Measurements from ENCODE around the gene LPCAT4. TPM values are rescaled to one million over a fixed set of nuclear protein-coding genes. Genes with fewer than 3 reads are reported as not detected.
A peak's percentile ranks its signal among the peaks of the same experiment; 100 is the strongest.
"Not testable (repeated sequence)": the region's sequence is repeated elsewhere in the genome, so short reads cannot be mapped to it uniquely, and the experiment has no call there.

LPCAT4 gene
- total and polyA plus RNA-seq, 4 donors: 18.1 to 155 (median 69.2) TPM

- not testable (repeated sequence) for H3K36me3 ChIP-seq (ENCODE audit: control insufficient read depth, insufficient read depth, low read length); H3K4me3 ChIP-seq (ENCODE audit: low read depth, low read length); H3K27me3 ChIP-seq (ENCODE audit: control insufficient read depth, insufficient read depth, low read length); DNase-seq (ENCODE audit: low read depth in 4 of 6, low spot score in 6 of 6); H3K4me1 ChIP-seq (ENCODE audit: control insufficient read depth, insufficient read depth, low read length); H3K27ac ChIP-seq (ENCODE audit: low read depth, low read length); H3K9me3 ChIP-seq (ENCODE audit: control insufficient read depth, insufficient read depth, low read length)
- no CpG with 5 or more reads among the region's 19 CpGs for WGBS (ENCODE audit: insufficient coverage)
Observed at GRCh38 chr15:34381829-34382521, 15.0 kb upstream of the LPCAT4 start.

GRCh38 chr15:34380491-34380890 lies 13.5 kb upstream of the LPCAT4 start:
- not testable (repeated sequence) for DNase-seq (ENCODE audit: low read depth in 4 of 6, low spot score in 6 of 6); H3K4me1 ChIP-seq (ENCODE audit: control insufficient read depth, insufficient read depth, low read length); H3K36me3 ChIP-seq (ENCODE audit: control insufficient read depth, insufficient read depth, low read length); H3K9me3 ChIP-seq (ENCODE audit: control insufficient read depth, insufficient read depth, low read length); H3K27ac ChIP-seq (ENCODE audit: low read depth, low read length); H3K4me3 ChIP-seq (ENCODE audit: low read depth, low read length); H3K27me3 ChIP-seq (ENCODE audit: control insufficient read depth, insufficient read depth, low read length)
- 90% methylated on average over 3 of the region's 4 CpGs for WGBS (ENCODE audit: insufficient coverage)

- no peak overlapping the region for H3K4me3 ChIP-seq (ENCODE audit: low read depth, low read length)
- no peaks in the 10 kb centered on the region for H3K27me3 ChIP-seq (ENCODE audit: control insufficient read depth, insufficient read depth, low read length)
- no peaks in the 10 kb centered on the region for H3K4me1 ChIP-seq (ENCODE audit: control insufficient read depth, insufficient read depth, low read length)
- no peak overlapping the region for H3K27ac ChIP-seq (ENCODE audit: low read depth, low read length)
- no peaks in the 10 kb centered on the region for H3K9me3 ChIP-seq (ENCODE audit: control insufficient read depth, insufficient read depth, low read length)
- WGBS (ENCODE audit: insufficient coverage): no CpG with 5 or more reads among the region's 2 CpGs
- no peak for DNase-seq (ENCODE audit: low read depth in 4 of 6, low spot score in 6 of 6)
- no peaks in the 10 kb centered on the region for H3K36me3 ChIP-seq (ENCODE audit: control insufficient read depth, insufficient read depth, low read length)
Observed at GRCh38 chr15:34376856-34377255, 9.9 kb upstream of the LPCAT4 start.

- not testable (repeated sequence) for H3K4me3 ChIP-seq (ENCODE audit: low read depth, low read length); H3K36me3 ChIP-seq (ENCODE audit: control insufficient read depth, insufficient read depth, low read length); H3K27ac ChIP-seq (ENCODE audit: low read depth, low read length); DNase-seq (ENCODE audit: low read depth in 4 of 6, low spot score in 6 of 6); H3K9me3 ChIP-seq (ENCODE audit: control insufficient read depth, insufficient read depth, low read length); H3K27me3 ChIP-seq (ENCODE audit: control insufficient read depth, insufficient read depth, low read length); H3K4me1 ChIP-seq (ENCODE audit: control insufficient read depth, insufficient read depth, low read length)
- WGBS (ENCODE audit: insufficient coverage): no CpG with 5 or more reads among the region's 2 CpGs
Observed at GRCh38 chr15:34375541-34375940, 8.5 kb upstream of the LPCAT4 start.

- Histone ChIP-seq H3K9me3 (ENCODE audit: control insufficient read depth, insufficient read depth, low read length) (no peaks in the 10 kb centered on the region), H3K27me3 (ENCODE audit: control insufficient read depth, insufficient read depth, low read length) (no peaks in the 10 kb centered on the region), H3K4me3 (ENCODE audit: low read depth, low read length) (no peak overlapping the region), H3K4me1 (ENCODE audit: control insufficient read depth, insufficient read depth, low read length) (no peaks in the 10 kb centered on the region), H3K36me3 (ENCODE audit: control insufficient read depth, insufficient read depth, low read length) (no peaks in the 10 kb centered on the region), H3K27ac (ENCODE audit: low read depth, low read length) (no peak overlapping the region)
- no peak for DNase-seq (ENCODE audit: low read depth in 4 of 6, low spot score in 6 of 6)
- WGBS (ENCODE audit: insufficient coverage): no CpG with 5 or more reads among the region's 2 CpGs
Observed at GRCh38 chr15:34374816-34375215, 7.8 kb upstream of the LPCAT4 start.

GRCh38 chr15:34373951-34374350 lies 7.0 kb upstream of the LPCAT4 start:
- 96% methylated on average over 8 of the region's 8 CpGs for WGBS (ENCODE audit: insufficient coverage)
- H3K27me3 ChIP-seq (ENCODE audit: control insufficient read depth, insufficient read depth, low read length): no peaks in the 10 kb centered on the region
- H3K27ac ChIP-seq (ENCODE audit: low read depth, low read length): no peak overlapping the region
- H3K9me3 ChIP-seq (ENCODE audit: control insufficient read depth, insufficient read depth, low read length): no peaks in the 10 kb centered on the region
- DNase-seq (ENCODE audit: low read depth in 4 of 6, low spot score in 6 of 6): no peak
- no peak overlapping the region for H3K4me3 ChIP-seq (ENCODE audit: low read depth, low read length)
- no peaks in the 10 kb centered on the region for H3K4me1 ChIP-seq (ENCODE audit: control insufficient read depth, insufficient read depth, low read length)
- H3K36me3 ChIP-seq (ENCODE audit: control insufficient read depth, insufficient read depth, low read length): no peaks in the 10 kb centered on the region

- no peak for DNase-seq (ENCODE audit: low read depth in 4 of 6, low spot score in 6 of 6)
- Histone ChIP-seq H3K9me3 (ENCODE audit: control insufficient read depth, insufficient read depth, low read length) (no peaks in the 10 kb centered on the region), H3K4me3 (ENCODE audit: low read depth, low read length) (no peak overlapping the region), H3K27me3 (ENCODE audit: control insufficient read depth, insufficient read depth, low read length) (no peaks in the 10 kb centered on the region), H3K4me1 (ENCODE audit: control insufficient read depth, insufficient read depth, low read length) (peaks cover 15% of the 10 kb centered on the region), H3K27ac (ENCODE audit: low read depth, low read length) (no peak overlapping the region), H3K36me3 (ENCODE audit: control insufficient read depth, insufficient read depth, low read length) (no peaks in the 10 kb centered on the region)
- 50% methylated on average over 2 of the region's 2 CpGs for WGBS (ENCODE audit: insufficient coverage)
Observed at GRCh38 chr15:34370643-34371042, 3.6 kb upstream of the LPCAT4 start.

- no peak for DNase-seq (ENCODE audit: low read depth in 4 of 6, low spot score in 6 of 6)
- no peak overlapping the region for H3K4me3 ChIP-seq (ENCODE audit: low read depth, low read length)
- no peaks in the 10 kb centered on the region for H3K27me3 ChIP-seq (ENCODE audit: control insufficient read depth, insufficient read depth, low read length)
- H3K27ac ChIP-seq (ENCODE audit: low read depth, low read length): no peak overlapping the region
- WGBS (ENCODE audit: insufficient coverage): no CpG with 5 or more reads among the region's 2 CpGs
- peaks cover 20% of the 10 kb centered on the region for H3K4me1 ChIP-seq (ENCODE audit: control insufficient read depth, insufficient read depth, low read length)
- no peaks in the 10 kb centered on the region for H3K9me3 ChIP-seq (ENCODE audit: control insufficient read depth, insufficient read depth, low read length)
- H3K36me3 ChIP-seq (ENCODE audit: control insufficient read depth, insufficient read depth, low read length): peaks cover under 1% of the 10 kb centered on the region
Observed at GRCh38 chr15:34370129-34370528, 3.1 kb upstream of the LPCAT4 start.

GRCh38 chr15:34366271-34367065 lies 528 bp downstream of the LPCAT4 start:
- peak overlapping the region; percentile 61 for H3K27ac ChIP-seq (ENCODE audit: low read depth, low read length)
- DNase-seq (ENCODE audit: low read depth in 4 of 6, low spot score in 6 of 6): peak in 3 of 6 donors; percentile 10 to 86 (median 70)
- H3K27me3 ChIP-seq (ENCODE audit: control insufficient read depth, insufficient read depth, low read length): no peaks in the 10 kb centered on the region
- H3K9me3 ChIP-seq (ENCODE audit: control insufficient read depth, insufficient read depth, low read length): no peaks in the 10 kb centered on the region
- peak overlapping the region; percentile 79 for H3K4me3 ChIP-seq (ENCODE audit: low read depth, low read length)
- H3K4me1 ChIP-seq (ENCODE audit: control insufficient read depth, insufficient read depth, low read length): peaks cover 23% of the 10 kb centered on the region
- under 1% methylated on average over 19 of the region's 37 CpGs for WGBS (ENCODE audit: insufficient coverage)
- H3K36me3 ChIP-seq (ENCODE audit: control insufficient read depth, insufficient read depth, low read length): peaks cover 26% of the 10 kb centered on the region

GRCh38 chr15:34365836-34366235 lies 1.2 kb downstream of the LPCAT4 start:
- peak in 3 of 6 donors; percentile 1 to 47 (median 10) for DNase-seq (ENCODE audit: low read depth in 4 of 6, low spot score in 6 of 6)
- peaks cover 23% of the 10 kb centered on the region for H3K4me1 ChIP-seq (ENCODE audit: control insufficient read depth, insufficient read depth, low read length)
- peaks cover 29% of the 10 kb centered on the region for H3K36me3 ChIP-seq (ENCODE audit: control insufficient read depth, insufficient read depth, low read length)
- H3K27ac ChIP-seq (ENCODE audit: low read depth, low read length): no peak overlapping the region
- no peaks in the 10 kb centered on the region for H3K9me3 ChIP-seq (ENCODE audit: control insufficient read depth, insufficient read depth, low read length)
- H3K27me3 ChIP-seq (ENCODE audit: control insufficient read depth, insufficient read depth, low read length): no peaks in the 10 kb centered on the region
- 0% methylated on average over 2 of the region's 5 CpGs for WGBS (ENCODE audit: insufficient coverage)
- peak overlapping the region; percentile 79 for H3K4me3 ChIP-seq (ENCODE audit: low read depth, low read length)
